Measurements from ENCODE around the gene BCS1L. TPM values are rescaled to one million over a fixed set of nuclear protein-coding genes. Genes with fewer than 3 reads are reported as not detected.

The BCS1L gene
- 22.4 TPM for polyA plus RNA-seq (2013, experiment 1 of 2)
- polyA plus RNA-seq (2013, experiment 2 of 2): 22.1 TPM

- peaks cover 62% of the 10 kb centered on the region for H3K36me3 ChIP-seq (ENCODE audit: insufficient read depth, low read length)
- H3K9me3 ChIP-seq (ENCODE audit: insufficient read depth, low read depth, low read length): no peaks in the 10 kb centered on the region
- peak within 1 kb of the TSS; percentile 85 for H3K27ac ChIP-seq (ENCODE audit: low read depth, low read length)
- peak within 1 kb of the TSS; percentile 91 for H3K4me3 ChIP-seq (ENCODE audit: low read length)
- no peaks in the 10 kb centered on the region for H3K27me3 ChIP-seq (ENCODE audit: insufficient read depth, low read length)
- WGBS: under 1% methylated on average over 46 of the region's 49 CpGs
- H3K9ac ChIP-seq (ENCODE audit: low read depth, low read length): peak within 1 kb of the TSS; percentile 96
- no peaks in the 10 kb centered on the region for H3K4me1 ChIP-seq (ENCODE audit: insufficient read depth, low read length)
Measured at GRCh38 chr2:218659258-218659987, at the start of gene BCS1L, which contains the start of gene ZNF142. Gene BCS1L (plus strand): TSS chr2:218659683. CDS start chr2:218660988, 1,305 bp downstream. Gene ZNF142 (minus strand): TSS chr2:218659623. CDS start chr2:218656429, 3,194 bp downstream.

- H3K27me3 ChIP-seq (ENCODE audit: insufficient read depth, low read length): no peaks in the 10 kb centered on the region
- no peaks in the 10 kb centered on the region for H3K36me3 ChIP-seq (ENCODE audit: insufficient read depth, low read length)
- H3K9me3 ChIP-seq (ENCODE audit: insufficient read depth, low read depth, low read length): no peaks in the 10 kb centered on the region
- H3K27ac ChIP-seq (ENCODE audit: low read depth, low read length): no peak overlapping the region
- H3K4me3 ChIP-seq (ENCODE audit: low read length): no peak overlapping the region
- H3K9ac ChIP-seq (ENCODE audit: low read depth, low read length): no peak overlapping the region
- no peaks in the 10 kb centered on the region for H3K4me1 ChIP-seq (ENCODE audit: insufficient read depth, low read length)
- 88% methylated on average over 6 of the region's 6 CpGs for WGBS
Measured at GRCh38 chr2:218615868-218616315, 43.6 kb upstream of the BCS1L start.

- 88% methylated on average over 9 of the region's 9 CpGs for WGBS
- H3K4me3 ChIP-seq (ENCODE audit: low read length): no peak overlapping the region
- no peak overlapping the region for H3K9ac ChIP-seq (ENCODE audit: low read depth, low read length)
- H3K27ac ChIP-seq (ENCODE audit: low read depth, low read length): no peak overlapping the region
- H3K9me3 ChIP-seq (ENCODE audit: insufficient read depth, low read depth, low read length): no peaks in the 10 kb centered on the region
- no peaks in the 10 kb centered on the region for H3K4me1 ChIP-seq (ENCODE audit: insufficient read depth, low read length)
- no peaks in the 10 kb centered on the region for H3K36me3 ChIP-seq (ENCODE audit: insufficient read depth, low read length)
- H3K27me3 ChIP-seq (ENCODE audit: insufficient read depth, low read length): no peaks in the 10 kb centered on the region
Measured at GRCh38 chr2:218618102-218618860, 41.2 kb upstream of the BCS1L start.

GRCh38 chr2:218621007-218621406, 38.5 kb upstream of the BCS1L start:
- H3K9ac ChIP-seq (ENCODE audit: low read depth, low read length): no peak overlapping the region
- H3K4me1 ChIP-seq (ENCODE audit: insufficient read depth, low read length): no peaks in the 10 kb centered on the region
- no peak overlapping the region for H3K4me3 ChIP-seq (ENCODE audit: low read length)
- 76% methylated on average over 6 of the region's 7 CpGs for WGBS
- H3K36me3 ChIP-seq (ENCODE audit: insufficient read depth, low read length): no peaks in the 10 kb centered on the region
- no peak overlapping the region for H3K27ac ChIP-seq (ENCODE audit: low read depth, low read length)
- H3K27me3 ChIP-seq (ENCODE audit: insufficient read depth, low read length): no peaks in the 10 kb centered on the region
- no peaks in the 10 kb centered on the region for H3K9me3 ChIP-seq (ENCODE audit: insufficient read depth, low read depth, low read length)

- Histone ChIP-seq H3K4me1 (ENCODE audit: insufficient read depth, low read length) (no peaks in the 10 kb centered on the region), H3K9me3 (ENCODE audit: insufficient read depth, low read depth, low read length) (no peaks in the 10 kb centered on the region), H3K27ac (ENCODE audit: low read depth, low read length) (no peak overlapping the region), H3K36me3 (ENCODE audit: insufficient read depth, low read length) (no peaks in the 10 kb centered on the region), H3K4me3 (ENCODE audit: low read length) (no peak overlapping the region), H3K27me3 (ENCODE audit: insufficient read depth, low read length) (no peaks in the 10 kb centered on the region), H3K9ac (ENCODE audit: low read depth, low read length) (no peak overlapping the region)
- 91% methylated on average over 7 of the region's 7 CpGs for WGBS
Measured at GRCh38 chr2:218622606-218623365, 36.7 kb upstream of the BCS1L start.

- H3K27ac ChIP-seq (ENCODE audit: low read depth, low read length): no peak overlapping the region
- 86% methylated on average over 3 of the region's 3 CpGs for WGBS
- H3K4me3 ChIP-seq (ENCODE audit: low read length): no peak overlapping the region
- no peaks in the 10 kb centered on the region for H3K9me3 ChIP-seq (ENCODE audit: insufficient read depth, low read depth, low read length)
- no peaks in the 10 kb centered on the region for H3K36me3 ChIP-seq (ENCODE audit: insufficient read depth, low read length)
- no peaks in the 10 kb centered on the region for H3K27me3 ChIP-seq (ENCODE audit: insufficient read depth, low read length)
- no peaks in the 10 kb centered on the region for H3K4me1 ChIP-seq (ENCODE audit: insufficient read depth, low read length)
- H3K9ac ChIP-seq (ENCODE audit: low read depth, low read length): no peak overlapping the region
Measured at GRCh38 chr2:218623366-218623705, 36.1 kb upstream of the BCS1L start.

- 90% methylated on average over 4 of the region's 4 CpGs for WGBS
- Histone ChIP-seq H3K4me3 (ENCODE audit: low read length) (no peak overlapping the region), H3K9ac (ENCODE audit: low read depth, low read length) (no peak overlapping the region), H3K27ac (ENCODE audit: low read depth, low read length) (no peak overlapping the region), H3K4me1 (ENCODE audit: insufficient read depth, low read length) (no peaks in the 10 kb centered on the region), H3K9me3 (ENCODE audit: insufficient read depth, low read depth, low read length) (no peaks in the 10 kb centered on the region), H3K27me3 (ENCODE audit: insufficient read depth, low read length) (no peaks in the 10 kb centered on the region), H3K36me3 (ENCODE audit: insufficient read depth, low read length) (no peaks in the 10 kb centered on the region)
Measured at GRCh38 chr2:218626369-218626768, 33.1 kb upstream of the BCS1L start.

- no peaks in the 10 kb centered on the region for H3K36me3 ChIP-seq (ENCODE audit: insufficient read depth, low read length)
- H3K4me1 ChIP-seq (ENCODE audit: insufficient read depth, low read length): no peaks in the 10 kb centered on the region
- 95% methylated on average over 4 of the region's 4 CpGs for WGBS
- no peak overlapping the region for H3K4me3 ChIP-seq (ENCODE audit: low read length)
- H3K9me3 ChIP-seq (ENCODE audit: insufficient read depth, low read depth, low read length): no peaks in the 10 kb centered on the region
- H3K27me3 ChIP-seq (ENCODE audit: insufficient read depth, low read length): no peaks in the 10 kb centered on the region
- H3K27ac ChIP-seq (ENCODE audit: low read depth, low read length): no peak overlapping the region
- H3K9ac ChIP-seq (ENCODE audit: low read depth, low read length): no peak overlapping the region
Measured at GRCh38 chr2:218627939-218628338, 31.5 kb upstream of the BCS1L start.

GRCh38 chr2:218631837-218632236, 27.6 kb upstream of the BCS1L start:
- WGBS: 85% methylated on average over 3 of the region's 4 CpGs
- Histone ChIP-seq H3K9me3 (ENCODE audit: insufficient read depth, low read depth, low read length) (no peaks in the 10 kb centered on the region), H3K27me3 (ENCODE audit: insufficient read depth, low read length) (no peaks in the 10 kb centered on the region), H3K36me3 (ENCODE audit: insufficient read depth, low read length) (peaks cover 32% of the 10 kb centered on the region), H3K9ac (ENCODE audit: low read depth, low read length) (no peak overlapping the region), H3K27ac (ENCODE audit: low read depth, low read length) (no peak overlapping the region), H3K4me1 (ENCODE audit: insufficient read depth, low read length) (no peaks in the 10 kb centered on the region), H3K4me3 (ENCODE audit: low read length) (no peak overlapping the region)

- no peaks in the 10 kb centered on the region for H3K9me3 ChIP-seq (ENCODE audit: insufficient read depth, low read depth, low read length)
- no peak overlapping the region for H3K27ac ChIP-seq (ENCODE audit: low read depth, low read length)
- H3K4me3 ChIP-seq (ENCODE audit: low read length): no peak overlapping the region
- H3K9ac ChIP-seq (ENCODE audit: low read depth, low read length): no peak overlapping the region
- no peaks in the 10 kb centered on the region for H3K27me3 ChIP-seq (ENCODE audit: insufficient read depth, low read length)
- 91% methylated on average over 5 of the region's 5 CpGs for WGBS
- H3K4me1 ChIP-seq (ENCODE audit: insufficient read depth, low read length): no peaks in the 10 kb centered on the region
- H3K36me3 ChIP-seq (ENCODE audit: insufficient read depth, low read length): peaks cover 68% of the 10 kb centered on the region
Measured at GRCh38 chr2:218635719-218636118, 23.8 kb upstream of the BCS1L start.

- Histone ChIP-seq H3K36me3 (ENCODE audit: insufficient read depth, low read length) (peaks cover 90% of the 10 kb centered on the region), H3K9ac (ENCODE audit: low read depth, low read length) (no peak overlapping the region), H3K4me3 (ENCODE audit: low read length) (no peak overlapping the region), H3K9me3 (ENCODE audit: insufficient read depth, low read depth, low read length) (no peaks in the 10 kb centered on the region), H3K27ac (ENCODE audit: low read depth, low read length) (no peak overlapping the region), H3K27me3 (ENCODE audit: insufficient read depth, low read length) (no peaks in the 10 kb centered on the region), H3K4me1 (ENCODE audit: insufficient read depth, low read length) (no peaks in the 10 kb centered on the region)
- WGBS: 97% methylated on average over 18 of the region's 18 CpGs
Measured at GRCh38 chr2:218638372-218638771, 21.1 kb upstream of the BCS1L start.

Data from HUES64 (cell line).